Ovary (tissue), 3 donors: ENCODE measurements around the gene GAS2L3.

Source experiments
- CTCF ChIP-seq, 3 donors: fragments of 450-650 bp in 2 of 3; fragments of 200-600 bp in 1 of 3; IDR thresholded peaks; one replicate each; pipeline versions ENCODE4 v1.5.1 to v1.8.0; 2016 to 2022; ENCODE audit warnings: antibody characterized with exemption in 3 of 3, mild to moderate bottlenecking in 1 of 3
- POLR2A ChIP-seq: fragments of 450-650 bp; IDR thresholded peaks from one replicate; pipeline ENCODE4 v1.6.1; 2017; ENCODE audit warnings: antibody characterized with exemption, mild to moderate bottlenecking, moderate library complexity
- donor health status: DM: no; HTN: no; CAD: no.

GRCh38 chr12:100564905-100565467 lies 8.5 kb upstream of the GAS2L3 start:
- TF ChIP-seq POLR2A (no peak), CTCF (IDR thresholded peaks at IDR 0.05) (no peak)
